Measurements from ENCODE around the gene SLC9A9. TPM values are rescaled to one million over a fixed set of nuclear protein-coding genes. Genes with fewer than 3 reads are reported as not detected.

SLC9A9 gene
- total RNA-seq, 1 donor from 2014 or later: 3.5 TPM

- Mint-ChIP-seq H3K4me1 (ENCODE audit: unreplicated experiment) (peaks cover 7% of the 10 kb centered on the region), H3K27me3 (ENCODE audit: unreplicated experiment) (no peaks in the 10 kb centered on the region), H3K9me3 (ENCODE audit: unreplicated experiment) (no peaks in the 10 kb centered on the region), H3K36me3 (ENCODE audit: unreplicated experiment) (peaks cover 3% of the 10 kb centered on the region), H3K4me3 (ENCODE audit: unreplicated experiment) (no peak overlapping the region), H3K27ac (ENCODE audit: unreplicated experiment) (no peak overlapping the region)
- DNase-seq (ENCODE audit: extremely low spot score, unreplicated experiment): no peak
- TF ChIP-seq CTCF (IDR thresholded peaks at IDR 0.05): no peak
Measured at GRCh38 chr3:143277531-143277930, 570.7 kb downstream of the SLC9A9 start.

- TF ChIP-seq CTCF (IDR thresholded peaks at IDR 0.05): no peak
- H3K4me3 Mint-ChIP-seq (ENCODE audit: unreplicated experiment): no peak overlapping the region
- H3K9me3 Mint-ChIP-seq (ENCODE audit: unreplicated experiment): no peaks in the 10 kb centered on the region
- H3K4me1 Mint-ChIP-seq (ENCODE audit: unreplicated experiment): peaks cover 7% of the 10 kb centered on the region
- peaks cover 3% of the 10 kb centered on the region for H3K36me3 Mint-ChIP-seq (ENCODE audit: unreplicated experiment)
- no peaks in the 10 kb centered on the region for H3K27me3 Mint-ChIP-seq (ENCODE audit: unreplicated experiment)
- no peak overlapping the region for H3K27ac Mint-ChIP-seq (ENCODE audit: unreplicated experiment)
- DNase-seq (ENCODE audit: extremely low spot score, unreplicated experiment): no peak
Measured at GRCh38 chr3:143276592-143276991, 571.7 kb downstream of the SLC9A9 start.

- H3K36me3 Mint-ChIP-seq (ENCODE audit: unreplicated experiment): peaks cover 3% of the 10 kb centered on the region
- peaks cover 7% of the 10 kb centered on the region for H3K4me1 Mint-ChIP-seq (ENCODE audit: unreplicated experiment)
- DNase-seq (ENCODE audit: extremely low spot score, unreplicated experiment): no peak
- no peak overlapping the region for H3K4me3 Mint-ChIP-seq (ENCODE audit: unreplicated experiment)
- TF ChIP-seq CTCF (IDR thresholded peaks at IDR 0.05): no peak
- no peak overlapping the region for H3K27ac Mint-ChIP-seq (ENCODE audit: unreplicated experiment)
- H3K9me3 Mint-ChIP-seq (ENCODE audit: unreplicated experiment): no peaks in the 10 kb centered on the region
- H3K27me3 Mint-ChIP-seq (ENCODE audit: unreplicated experiment): no peaks in the 10 kb centered on the region
Measured at GRCh38 chr3:143273975-143274690, 574.1 kb downstream of the SLC9A9 start.

- H3K27ac Mint-ChIP-seq (ENCODE audit: unreplicated experiment): no peak overlapping the region
- no peak overlapping the region for H3K4me3 Mint-ChIP-seq (ENCODE audit: unreplicated experiment)
- H3K27me3 Mint-ChIP-seq (ENCODE audit: unreplicated experiment): no peaks in the 10 kb centered on the region
- H3K36me3 Mint-ChIP-seq (ENCODE audit: unreplicated experiment): peaks cover 3% of the 10 kb centered on the region
- H3K9me3 Mint-ChIP-seq (ENCODE audit: unreplicated experiment): no peaks in the 10 kb centered on the region
- TF ChIP-seq CTCF (IDR thresholded peaks at IDR 0.05): no peak
- H3K4me1 Mint-ChIP-seq (ENCODE audit: unreplicated experiment): peaks cover 2% of the 10 kb centered on the region
- DNase-seq (ENCODE audit: extremely low spot score, unreplicated experiment): no peak
Measured at GRCh38 chr3:143271136-143271535, 577.1 kb downstream of the SLC9A9 start.

- DNase-seq (ENCODE audit: extremely low spot score, unreplicated experiment): no peak
- TF ChIP-seq CTCF (IDR thresholded peaks at IDR 0.05): no peak
- Mint-ChIP-seq H3K9me3 (ENCODE audit: unreplicated experiment) (no peaks in the 10 kb centered on the region), H3K4me3 (ENCODE audit: unreplicated experiment) (no peak overlapping the region), H3K4me1 (ENCODE audit: unreplicated experiment) (peaks cover 2% of the 10 kb centered on the region), H3K36me3 (ENCODE audit: unreplicated experiment) (no peaks in the 10 kb centered on the region), H3K27me3 (ENCODE audit: unreplicated experiment) (no peaks in the 10 kb centered on the region), H3K27ac (ENCODE audit: unreplicated experiment) (no peak overlapping the region)
Measured at GRCh38 chr3:143269741-143270140, 578.5 kb downstream of the SLC9A9 start.

Data from osteocyte (in vitro differentiated cells).